Measurements from ENCODE around the gene FGD2. TPM values are rescaled to one million over a fixed set of nuclear protein-coding genes. Genes with fewer than 3 reads are reported as not detected.

The FGD2 gene
- total and polyA plus RNA-seq, 9 of the 15 experiments (the other 6 are each of a cell fraction or from before 2014, with no cell fraction given) = 0.09 TPM; not detected in 8

- TF ChIP-seq, protein P1, sequence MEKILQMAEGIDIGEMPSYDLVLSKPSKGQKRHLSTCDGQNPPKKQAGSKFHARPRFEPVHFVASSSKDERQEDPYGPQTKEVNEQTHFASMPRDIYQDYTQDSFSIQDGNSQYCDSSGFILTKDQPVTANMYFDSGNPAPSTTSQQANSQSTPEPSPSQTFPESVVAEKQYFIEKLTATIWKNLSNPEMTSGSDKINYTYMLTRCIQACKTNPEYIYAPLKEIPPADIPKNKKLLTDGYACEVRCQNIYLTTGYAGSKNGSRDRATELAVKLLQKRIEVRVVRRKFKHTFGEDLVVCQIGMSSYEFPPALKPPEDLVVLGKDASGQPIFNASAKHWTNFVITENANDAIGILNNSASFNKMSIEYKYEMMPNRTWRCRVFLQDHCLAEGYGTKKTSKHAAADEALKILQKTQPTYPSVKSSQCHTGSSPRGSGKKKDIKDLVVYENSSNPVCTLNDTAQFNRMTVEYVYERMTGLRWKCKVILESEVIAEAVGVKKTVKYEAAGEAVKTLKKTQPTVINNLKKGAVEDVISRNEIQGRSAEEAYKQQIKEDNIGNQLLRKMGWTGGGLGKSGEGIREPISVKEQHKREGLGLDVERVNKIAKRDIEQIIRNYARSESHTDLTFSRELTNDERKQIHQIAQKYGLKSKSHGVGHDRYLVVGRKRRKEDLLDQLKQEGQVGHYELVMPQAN (IDR thresholded peaks at IDR 0.05; ENCODE audit: borderline replicate concordance) = peak; percentile 53
- TF ChIP-seq IRF9 (tag; IDR thresholded peaks at IDR 0.05) (no peak), STAG1 (CRISPR knock-in tag; IDR thresholded peaks at IDR 0.05; ENCODE audit: borderline replicate concordance) (no peak), CXXC5 (CRISPR knock-in tag; IDR thresholded peaks at IDR 0.05) (no peak), FOSL1 (tag; conservative IDR thresholded peaks at IDR 0.05) (no peak), VEZF1 (CRISPR knock-in tag; IDR thresholded peaks at IDR 0.05) (no peak), ZBTB17 (CRISPR knock-in tag; IDR thresholded peaks at IDR 0.05) (no peak), FOXO4 (CRISPR knock-in tag; IDR thresholded peaks at IDR 0.05) (no peak), IFI16 (CRISPR knock-in tag; IDR thresholded peaks at IDR 0.05) (no peak), ZNF174 (CRISPR knock-in tag; IDR thresholded peaks at IDR 0.05) (no peak), TEAD4 (IDR thresholded peaks at IDR 0.05; ENCODE audit: low read length) (no peak), TEAD4 (CRISPR knock-in tag; IDR thresholded peaks at IDR 0.05; ENCODE audit: borderline replicate concordance) (no peak), NFRKB (IDR thresholded peaks at IDR 0.05; ENCODE audit: low read depth) (peak; percentile 59; the same call in 1 of the 2 replicates), NUFIP1 (IDR thresholded peaks at IDR 0.05; ENCODE audit: partially characterized antibody) (no peak), ARID2 (IDR thresholded peaks at IDR 0.05) (peak; percentile 75), KLF13 (tag; IDR thresholded peaks at IDR 0.05; ENCODE audit: borderline replicate concordance, low read depth) (no peak), ZNF76 (CRISPR knock-in tag; IDR thresholded peaks at IDR 0.05; ENCODE audit: borderline replicate concordance) (no peak), LARP7 (IDR thresholded peaks at IDR 0.05) (no peak), USF1 (CRISPR knock-in tag; IDR thresholded peaks at IDR 0.05) (0 out of 2 replicates have a peak, but pooled peaks have one; percentile 10), RFX7 (CRISPR knock-in tag; IDR thresholded peaks at IDR 0.05) (no peak), ZNF232 (CRISPR knock-in tag; IDR thresholded peaks at IDR 0.05) (no peak), ZNF347 (CRISPR knock-in tag; IDR thresholded peaks at IDR 0.05; ENCODE audit: low read depth) (no peak)
- TF ChIP-seq, protein P2, sequence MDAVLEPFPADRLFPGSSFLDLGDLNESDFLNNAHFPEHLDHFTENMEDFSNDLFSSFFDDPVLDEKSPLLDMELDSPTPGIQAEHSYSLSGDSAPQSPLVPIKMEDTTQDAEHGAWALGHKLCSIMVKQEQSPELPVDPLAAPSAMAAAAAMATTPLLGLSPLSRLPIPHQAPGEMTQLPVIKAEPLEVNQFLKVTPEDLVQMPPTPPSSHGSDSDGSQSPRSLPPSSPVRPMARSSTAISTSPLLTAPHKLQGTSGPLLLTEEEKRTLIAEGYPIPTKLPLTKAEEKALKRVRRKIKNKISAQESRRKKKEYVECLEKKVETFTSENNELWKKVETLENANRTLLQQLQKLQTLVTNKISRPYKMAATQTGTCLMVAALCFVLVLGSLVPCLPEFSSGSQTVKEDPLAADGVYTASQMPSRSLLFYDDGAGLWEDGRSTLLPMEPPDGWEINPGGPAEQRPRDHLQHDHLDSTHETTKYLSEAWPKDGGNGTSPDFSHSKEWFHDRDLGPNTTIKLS (IDR thresholded peaks at IDR 0.05; ENCODE audit: borderline replicate concordance, low read depth) = no peak
Observed at GRCh38 chr6:37020812-37021211, 15.4 kb downstream of the FGD2 start (continued).
